ACC112 (cell line): Measurements from ENCODE around the gene RPL13A.

ENCODE experiments used
- H2AFZ ChIP-seq: fragments of 200-600 bp; sonication (generic); one replicate; pipeline ENCODE4 v1.6.0; 2017; ENCODE audit warnings: antibody characterized with exemption, low read length; ENCODE audit not compliant: unreplicated experiment
- H3K27ac ChIP-seq: fragments of 200-600 bp; sonication (generic); 2 replicates; pipeline ENCODE4 v1.5.1; 2014; ENCODE audit warnings: low read depth, mild to moderate bottlenecking, antibody characterized with exemption, low read length, moderate library complexity
- H3K27me3 ChIP-seq: fragments of 200-600 bp; sonication (generic); 2 replicates; pipeline ENCODE4 v1.6.1; 2014; ENCODE audit warnings: mild to moderate bottlenecking, antibody characterized with exemption, low read length, moderate library complexity, mixed read lengths; ENCODE audit not compliant: insufficient read depth
- H3K36me3 ChIP-seq: fragments of 200-600 bp; sonication (generic); 2 replicates; pipeline ENCODE4 v1.6.1; 2016; ENCODE audit warnings: mild to moderate bottlenecking, antibody characterized with exemption, low read length, moderate library complexity, mixed read lengths; ENCODE audit not compliant: insufficient read depth
- H3K4me1 ChIP-seq: fragments of 200-600 bp; sonication (generic); one replicate; pipeline ENCODE4 v1.6.1; 2016; ENCODE audit warnings: low read length, mixed read lengths; ENCODE audit not compliant: insufficient read depth, unreplicated experiment, control insufficient read depth
- H3K4me3 ChIP-seq: fragments of 200-600 bp; sonication (generic); 2 replicates; pipeline ENCODE4 v1.5.1; 2014; ENCODE audit warnings: mild to moderate bottlenecking, low read depth, low read length
- H3K79me2 ChIP-seq: fragments of 200-600 bp; sonication (generic); one replicate; pipeline ENCODE4 v1.6.0; 2016; ENCODE audit warnings: low read length; ENCODE audit not compliant: control insufficient read depth, unreplicated experiment, insufficient read depth

Gene RPL13A

GRCh38 chr19:49486710-49487276, 615 bp upstream of the RPL13A start:
- H3K36me3 ChIP-seq: peaks cover 30% of the 10 kb centered on the region
- peak overlapping the region; percentile 14 for H2AFZ ChIP-seq
- no peak overlapping the region; the same call in 1 of the 2 replicates for H3K4me3 ChIP-seq
- peaks cover 37% of the 10 kb centered on the region for H3K79me2 ChIP-seq
- no peak overlapping the region for H3K27ac ChIP-seq
- H3K27me3 ChIP-seq: no peaks in the 10 kb centered on the region
- H3K4me1 ChIP-seq: peaks cover 8% of the 10 kb centered on the region

DNA sequence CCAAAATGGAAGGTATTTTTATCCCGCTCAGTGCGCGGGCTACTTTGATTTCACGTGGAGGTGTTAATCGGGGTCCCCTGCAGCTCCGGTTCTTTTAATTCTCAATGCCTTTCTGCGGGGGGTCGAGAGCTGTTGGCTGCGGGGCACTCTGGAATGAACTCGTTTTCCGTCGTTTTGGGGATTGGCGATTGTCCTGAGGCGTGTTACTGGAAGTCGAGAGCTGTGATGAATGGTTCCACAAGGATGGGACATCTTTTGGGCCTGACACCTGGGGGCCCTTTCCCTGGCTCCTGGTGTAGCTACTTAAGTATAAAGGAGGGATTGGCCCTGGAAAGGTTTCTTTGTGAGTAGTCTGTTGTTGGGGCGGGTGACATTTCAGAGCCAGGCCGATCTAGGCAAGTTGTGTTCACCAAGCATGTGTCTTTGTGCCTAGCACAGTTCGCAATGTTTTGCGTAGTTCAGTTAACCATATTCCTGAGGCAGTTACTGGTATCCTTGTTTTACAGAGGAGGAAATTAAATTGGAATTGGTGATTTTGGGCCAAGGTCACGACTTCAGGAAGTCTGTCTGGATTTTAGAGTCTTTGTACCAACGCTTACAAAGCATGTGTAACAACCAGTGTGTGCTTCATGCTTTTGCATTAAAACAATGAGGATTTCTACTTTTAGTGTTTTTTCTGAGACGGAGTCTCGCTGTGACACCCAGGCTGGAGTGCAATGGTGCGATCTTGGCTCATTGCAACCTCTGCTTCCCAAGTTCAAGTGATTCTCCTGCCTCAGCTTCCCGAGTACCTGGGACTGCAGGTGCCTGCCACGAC, 846 bp downstream of the RPL13A start:
- Histone ChIP-seq H2AFZ (no peak overlapping the region), H3K4me3 (peak overlapping the region; percentile 94), H3K27me3 (no peaks in the 10 kb centered on the region), H3K27ac (peak overlapping the region; percentile 81), H3K79me2 (peaks cover 37% of the 10 kb centered on the region), H3K4me1 (peaks cover 8% of the 10 kb centered on the region), H3K36me3 (peaks cover 43% of the 10 kb centered on the region)

DNA sequence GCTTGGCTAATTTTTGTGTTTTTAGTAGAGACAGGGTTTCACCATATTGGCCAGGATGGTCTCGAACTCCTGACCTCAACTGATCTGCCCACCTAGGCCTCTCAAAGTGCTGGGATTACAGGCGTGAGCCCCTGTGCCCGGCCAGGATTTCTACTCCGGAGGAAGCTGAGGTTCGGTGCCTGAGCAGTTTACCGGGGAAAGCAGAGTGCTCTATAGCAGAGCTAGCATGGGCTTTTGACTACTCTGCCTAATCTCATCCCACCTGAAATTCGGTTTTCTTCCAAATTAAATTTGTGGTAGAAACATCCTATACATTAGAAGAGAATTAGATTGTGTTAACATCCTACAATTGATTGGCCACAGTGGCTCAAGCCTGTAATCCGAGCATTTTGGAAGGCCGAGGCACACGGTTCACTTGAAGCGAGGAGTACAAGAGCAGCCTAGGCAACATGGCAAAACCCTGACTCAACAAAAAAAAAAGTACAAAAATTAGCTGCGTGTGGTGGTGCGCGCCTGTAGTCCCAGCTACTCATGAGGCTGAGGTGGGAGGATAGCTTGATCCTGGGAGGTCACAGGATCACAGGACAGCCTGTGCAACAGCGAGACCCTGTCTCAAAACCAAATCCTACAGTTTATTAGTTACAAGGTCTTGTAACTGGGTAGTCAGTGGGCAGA, 1.6 kb downstream of the RPL13A start:
- H3K36me3 ChIP-seq: peaks cover 43% of the 10 kb centered on the region
- peak overlapping the region; percentile 94 for H3K4me3 ChIP-seq
- peaks cover 37% of the 10 kb centered on the region for H3K79me2 ChIP-seq
- peaks cover 8% of the 10 kb centered on the region for H3K4me1 ChIP-seq
- peak overlapping the region; percentile 81 for H3K27ac ChIP-seq
- no peaks in the 10 kb centered on the region for H3K27me3 ChIP-seq
- no peak overlapping the region for H2AFZ ChIP-seq

DNA sequence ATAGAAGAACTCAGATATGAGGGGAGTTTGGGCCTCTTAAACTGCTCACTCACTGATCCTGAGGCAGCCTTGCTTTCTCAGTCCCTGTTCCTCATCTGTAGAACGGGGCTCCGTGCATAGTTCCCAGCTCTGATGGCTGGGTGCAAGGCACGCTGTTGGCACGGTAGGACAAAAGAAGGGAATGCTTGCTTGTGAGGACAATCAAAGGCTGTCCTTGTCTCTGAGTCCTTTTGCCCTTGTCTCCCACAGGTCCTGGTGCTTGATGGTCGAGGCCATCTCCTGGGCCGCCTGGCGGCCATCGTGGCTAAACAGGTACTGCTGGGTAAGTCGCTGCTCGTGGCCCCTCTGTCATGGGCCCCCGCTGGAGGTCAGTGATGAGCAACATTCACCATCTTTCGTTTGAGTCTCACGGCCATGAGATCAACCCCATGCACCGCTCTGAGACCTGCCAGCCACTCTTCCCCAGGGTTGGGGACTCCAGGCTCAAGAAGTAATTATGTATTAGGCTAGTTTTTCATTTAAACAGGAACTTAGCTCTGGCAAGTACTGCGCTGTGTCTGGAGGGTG, 2.3 kb downstream of the RPL13A start:
- peaks cover 43% of the 10 kb centered on the region for H3K36me3 ChIP-seq
- peak overlapping the region; percentile 94 for H3K4me3 ChIP-seq
- H3K27me3 ChIP-seq: no peaks in the 10 kb centered on the region
- H3K79me2 ChIP-seq: peaks cover 37% of the 10 kb centered on the region
- H3K4me1 ChIP-seq: peaks cover 8% of the 10 kb centered on the region
- peak overlapping the region; percentile 81 for H3K27ac ChIP-seq
- H2AFZ ChIP-seq: no peak overlapping the region

DNA sequence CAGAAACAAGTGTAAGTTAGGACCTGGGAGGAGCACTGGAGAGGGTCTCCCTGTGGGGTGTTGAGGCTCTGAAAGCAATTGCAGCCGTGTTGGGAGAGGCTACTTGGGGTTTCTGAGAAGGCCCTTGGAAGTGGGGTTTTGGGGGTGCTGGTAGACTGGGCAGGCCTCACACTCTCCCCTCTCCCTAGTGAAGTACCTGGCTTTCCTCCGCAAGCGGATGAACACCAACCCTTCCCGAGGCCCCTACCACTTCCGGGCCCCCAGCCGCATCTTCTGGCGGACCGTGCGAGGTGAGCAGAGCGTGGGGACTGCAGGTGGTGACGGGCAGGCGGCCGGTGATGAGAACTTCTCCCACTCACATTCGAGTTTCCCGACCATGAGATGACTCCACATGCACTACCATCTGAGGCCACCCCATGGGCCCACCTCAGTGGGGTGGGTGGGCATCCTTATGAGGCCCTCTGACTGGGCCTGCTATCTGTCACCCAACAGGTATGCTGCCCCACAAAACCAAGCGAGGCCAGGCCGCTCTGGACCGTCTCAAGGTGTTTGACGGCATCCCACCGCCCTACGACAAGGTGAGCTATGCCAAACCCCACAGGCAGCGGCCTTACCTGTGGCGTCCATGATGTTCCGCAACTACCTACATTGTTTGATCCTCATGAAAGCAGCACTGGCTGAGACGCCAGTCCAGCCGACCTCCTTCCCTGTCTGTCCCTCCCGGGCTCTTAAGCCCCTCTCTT, 3.0 kb downstream of the RPL13A start:
- Histone ChIP-seq H3K27me3 (no peaks in the 10 kb centered on the region), H3K79me2 (peaks cover 37% of the 10 kb centered on the region), H3K4me3 (peak overlapping the region; percentile 94), H3K27ac (peak overlapping the region; percentile 81), H3K36me3 (peaks cover 43% of the 10 kb centered on the region), H3K4me1 (peaks cover 8% of the 10 kb centered on the region), H2AFZ (no peak overlapping the region)

- peaks cover 37% of the 10 kb centered on the region for H3K79me2 ChIP-seq
- no peak overlapping the region for H3K4me3 ChIP-seq
- peaks cover 8% of the 10 kb centered on the region for H3K4me1 ChIP-seq
- H3K36me3 ChIP-seq: peaks cover 43% of the 10 kb centered on the region
- H2AFZ ChIP-seq: no peak overlapping the region
- H3K27ac ChIP-seq: 0 out of 2 replicates have a peak overlapping the region, but pooled peaks have one; percentile 6
- H3K27me3 ChIP-seq: no peaks in the 10 kb centered on the region
Measured at GRCh38 chr19:49491030-49491803, 3.8 kb downstream of the RPL13A start.

GRCh38 chr19:49491804-49492572, 4.6 kb downstream of the RPL13A start:
- Histone ChIP-seq H3K4me3 (no peak overlapping the region), H3K36me3 (peaks cover 43% of the 10 kb centered on the region), H2AFZ (no peak overlapping the region), H3K27me3 (no peaks in the 10 kb centered on the region), H3K79me2 (peaks cover 45% of the 10 kb centered on the region), H3K27ac (0 out of 2 replicates have a peak overlapping the region, but pooled peaks have one; percentile 19), H3K4me1 (peaks cover 8% of the 10 kb centered on the region)

- H3K4me1 ChIP-seq: peaks cover 13% of the 10 kb centered on the region
- H3K27me3 ChIP-seq: no peaks in the 10 kb centered on the region
- H2AFZ ChIP-seq: no peak overlapping the region
- peaks cover 47% of the 10 kb centered on the region for H3K79me2 ChIP-seq
- no peak overlapping the region for H3K4me3 ChIP-seq
- peaks cover 48% of the 10 kb centered on the region for H3K36me3 ChIP-seq
- peak overlapping the region; percentile 19; the same call in 1 of the 2 replicates for H3K27ac ChIP-seq
Measured at GRCh38 chr19:49492573-49493405, 5.4 kb downstream of the RPL13A start.
